MM.1S (cell line): Measurements from ENCODE around the gene TP73.

Experiments
- DNase-seq: peaks from one replicate; pipeline ENCODE4 v3.0.0-alpha.2; 2015
- H2AFZ ChIP-seq: fragments of 300-600 bp; sonication (generic); 2 replicates; pipeline ENCODE4 v1.6.0; 2016; ENCODE audit warnings: antibody characterized with exemption, low read length
- H3F3A ChIP-seq: fragments of 300-600 bp; sonication (generic); 2 replicates; pipeline ENCODE4 v1.6.1; 2016; ENCODE audit warnings: mild to moderate bottlenecking, antibody characterized with exemption, low read length, moderate library complexity, mixed read lengths; ENCODE audit not compliant: insufficient read depth
- H3K27ac ChIP-seq: fragments of 300-600 bp; sonication (generic); 2 replicates; pipeline ENCODE4 v1.5.1; 2016; ENCODE audit warnings: mild to moderate bottlenecking, low read length
- H3K27me3 ChIP-seq: fragments of 300-600 bp; sonication (generic); replicated peaks from 2 replicates; pipeline ENCODE4 v1.6.0; 2016; ENCODE audit warnings: low read length; ENCODE audit not compliant: insufficient read depth
- H3K36me3 ChIP-seq: fragments of 300-600 bp; sonication (generic); replicated peaks from 2 replicates; pipeline ENCODE4 v1.6.1; 2016; ENCODE audit warnings: mild to moderate bottlenecking, low read length, mixed read lengths; ENCODE audit not compliant: insufficient read depth
- H3K4me1 ChIP-seq: fragments of 300-600 bp; sonication (generic); 2 replicates; pipeline ENCODE4 v1.6.1; 2016; ENCODE audit warnings: low read length, mixed read lengths
- H3K4me2 ChIP-seq: fragments of 300-600 bp; sonication (generic); 2 replicates; pipeline ENCODE4 v1.6.0; 2016; ENCODE audit warnings: low read depth, low read length
- H3K4me3 ChIP-seq: fragments of 300-600 bp; sonication (generic); 2 replicates; pipeline ENCODE4 v1.5.1; 2016; ENCODE audit warnings: low read length, mixed read lengths
- H3K79me2 ChIP-seq: fragments of 300-600 bp; sonication (generic); 2 replicates; pipeline ENCODE4 v1.6.1; 2016; ENCODE audit warnings: mixed run types, low read length, mixed read lengths
- H3K9ac ChIP-seq: fragments of 300-600 bp; sonication (generic); 2 replicates; pipeline ENCODE4 v1.6.1; 2016; ENCODE audit warnings: low read length, mixed read lengths
- H3K9me2 ChIP-seq: fragments of 300-600 bp; sonication (generic); replicated peaks from 2 replicates; pipeline ENCODE4 v1.6.1; 2016; ENCODE audit warnings: mild to moderate bottlenecking, low read length, mixed read lengths; ENCODE audit not compliant: insufficient read depth
- H3K9me3 ChIP-seq: fragments of 300-600 bp; sonication (generic); replicated peaks from 2 replicates; pipeline ENCODE4 v1.6.1; 2016; ENCODE audit warnings: mild to moderate bottlenecking, low read length, mixed read lengths; ENCODE audit not compliant: insufficient read depth
- H4K20me1 ChIP-seq: fragments of 300-600 bp; sonication (generic); 2 replicates; pipeline ENCODE4 v1.6.1; 2016; ENCODE audit warnings: mild to moderate bottlenecking, low read length, moderate library complexity, mixed read lengths; ENCODE audit not compliant: insufficient read depth
- EZH2 ChIP-seq: fragments of 300-600 bp; sonication (generic); optimal IDR thresholded peaks from 2 replicates; pipeline ENCODE3; 2017; ENCODE audit warnings: low read depth, mild to moderate bottlenecking, antibody characterized with exemption, low read length, mixed read lengths
- EZH2phosphoT487 ChIP-seq: fragments of 300-600 bp; sonication (generic); IDR thresholded peaks from 2 replicates; pipeline ENCODE4 v1.6.1; 2018; ENCODE audit warnings: antibody characterized with exemption, low read length
- TF ChIP-seq, protein P1 (sequence below): fragments of 300-600 bp; sonication (generic); IDR thresholded peaks from 2 replicates; pipeline ENCODE4 v1.5.1; 2016; ENCODE audit warnings: antibody characterized with exemption, low read length, mixed read lengths

TP73 gene

GRCh38 chr1:3630161-3630611 is 22.1 kb upstream of the TP73 start:
- DNase-seq: peak; percentile 63
- Histone ChIP-seq H4K20me1 (no peaks in the 10 kb centered on the region), H3K27ac (peak overlapping the region; percentile 62), H3K27me3 (no peaks in the 10 kb centered on the region), H3K9me3 (no peaks in the 10 kb centered on the region), H3K9ac (no peak overlapping the region), H3F3A (peaks cover 17% of the 10 kb centered on the region), H3K4me3 (peak overlapping the region; percentile 11; the same call in 1 of the 2 replicates), H2AFZ (no peak overlapping the region), H3K4me1 (peaks cover 34% of the 10 kb centered on the region), H3K79me2 (peaks cover 6% of the 10 kb centered on the region), H3K4me2 (peak overlapping the region; percentile 42), H3K9me2 (no peaks in the 10 kb centered on the region), H3K36me3 (0 out of 2 replicates have a peak, but pooled peaks cover 3% of the 10 kb centered on the region)
- TF ChIP-seq EZH2phosphoT487: no peak
- TF ChIP-seq, protein P1, sequence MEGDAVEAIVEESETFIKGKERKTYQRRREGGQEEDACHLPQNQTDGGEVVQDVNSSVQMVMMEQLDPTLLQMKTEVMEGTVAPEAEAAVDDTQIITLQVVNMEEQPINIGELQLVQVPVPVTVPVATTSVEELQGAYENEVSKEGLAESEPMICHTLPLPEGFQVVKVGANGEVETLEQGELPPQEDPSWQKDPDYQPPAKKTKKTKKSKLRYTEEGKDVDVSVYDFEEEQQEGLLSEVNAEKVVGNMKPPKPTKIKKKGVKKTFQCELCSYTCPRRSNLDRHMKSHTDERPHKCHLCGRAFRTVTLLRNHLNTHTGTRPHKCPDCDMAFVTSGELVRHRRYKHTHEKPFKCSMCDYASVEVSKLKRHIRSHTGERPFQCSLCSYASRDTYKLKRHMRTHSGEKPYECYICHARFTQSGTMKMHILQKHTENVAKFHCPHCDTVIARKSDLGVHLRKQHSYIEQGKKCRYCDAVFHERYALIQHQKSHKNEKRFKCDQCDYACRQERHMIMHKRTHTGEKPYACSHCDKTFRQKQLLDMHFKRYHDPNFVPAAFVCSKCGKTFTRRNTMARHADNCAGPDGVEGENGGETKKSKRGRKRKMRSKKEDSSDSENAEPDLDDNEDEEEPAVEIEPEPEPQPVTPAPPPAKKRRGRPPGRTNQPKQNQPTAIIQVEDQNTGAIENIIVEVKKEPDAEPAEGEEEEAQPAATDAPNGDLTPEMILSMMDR: peak; percentile 25

- TF ChIP-seq EZH2 (no peak), EZH2phosphoT487 (no peak)
- TF ChIP-seq, protein P1: no peak
- H3K4me1 ChIP-seq: peaks cover 29% of the 10 kb centered on the region
- DNase-seq: no peak
- peaks cover 17% of the 10 kb centered on the region for H3F3A ChIP-seq
- H3K27ac ChIP-seq: peak overlapping the region; percentile 62; the same call in 1 of the 2 replicates
- no peaks in the 10 kb centered on the region for H3K9me3 ChIP-seq
- no peaks in the 10 kb centered on the region for H3K79me2 ChIP-seq
- no peaks in the 10 kb centered on the region for H4K20me1 ChIP-seq
- no peaks in the 10 kb centered on the region for H3K27me3 ChIP-seq
- H3K9ac ChIP-seq: no peak overlapping the region
- peak overlapping the region; percentile 42; the same call in 1 of the 2 replicates for H3K4me2 ChIP-seq
- no peaks in the 10 kb centered on the region for H3K9me2 ChIP-seq
- no peak overlapping the region for H2AFZ ChIP-seq
- H3K36me3 ChIP-seq: 0 out of 2 replicates have a peak, but pooled peaks cover 3% of the 10 kb centered on the region
- H3K4me3 ChIP-seq: no peak overlapping the region
Observed at GRCh38 chr1:3630914-3631313, 21.4 kb upstream of the TP73 start.

DNA sequence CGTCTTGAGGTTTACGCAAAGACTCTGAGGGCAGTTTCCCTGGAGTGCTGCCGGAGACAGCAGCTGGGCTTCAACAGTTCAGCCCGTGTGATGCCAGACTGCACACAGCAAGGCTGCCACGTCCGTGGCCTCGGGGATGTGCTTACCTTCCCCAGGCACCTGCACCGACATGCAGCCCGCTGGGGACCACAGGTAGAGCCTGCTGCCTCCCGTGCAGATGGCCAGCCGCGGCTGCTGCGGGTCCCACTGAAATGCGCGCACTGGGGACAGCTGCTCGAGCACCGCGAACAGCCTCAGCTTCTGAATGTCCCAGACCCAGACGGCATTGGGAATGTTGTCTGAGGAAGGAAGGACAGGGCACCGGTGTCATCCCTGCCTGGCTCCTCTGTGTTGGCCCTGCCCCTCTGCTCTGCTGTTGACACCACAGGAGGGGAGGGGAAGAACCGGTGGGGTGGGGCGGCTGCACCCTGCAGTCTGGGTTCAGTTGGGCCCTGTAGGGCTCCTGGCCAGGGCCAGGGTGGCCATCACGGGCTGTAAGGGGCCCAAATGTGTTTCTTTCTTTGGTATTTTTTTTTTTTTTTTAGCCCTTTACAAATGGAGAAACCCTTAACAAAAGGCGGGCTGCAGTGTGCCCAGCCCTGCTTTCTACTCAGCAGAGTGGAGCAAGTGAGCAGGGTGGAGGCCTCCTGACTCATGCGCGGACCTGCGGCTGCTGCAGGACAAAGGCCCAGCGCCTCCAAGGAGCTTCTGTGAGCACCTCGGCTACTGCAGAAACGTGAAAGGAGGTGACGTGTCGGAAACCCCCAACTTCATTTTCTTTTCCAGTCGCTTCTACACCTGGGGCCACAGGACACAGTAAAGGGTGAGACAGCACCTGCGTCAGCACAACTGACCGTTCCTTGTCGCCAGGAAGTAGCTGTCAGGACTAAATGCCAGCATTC is 20.7 kb upstream of the TP73 start:
- no peak for DNase-seq
- no peak overlapping the region for H3K4me3 ChIP-seq
- no peaks in the 10 kb centered on the region for H3K79me2 ChIP-seq
- no peaks in the 10 kb centered on the region for H3K9me2 ChIP-seq
- no peak overlapping the region; the same call in 1 of the 2 replicates for H3K27ac ChIP-seq
- 0 out of 2 replicates have a peak, but pooled peaks cover 3% of the 10 kb centered on the region for H3K36me3 ChIP-seq
- no peaks in the 10 kb centered on the region for H4K20me1 ChIP-seq
- no peaks in the 10 kb centered on the region for H3K9me3 ChIP-seq
- H3F3A ChIP-seq: peaks cover 17% of the 10 kb centered on the region
- H2AFZ ChIP-seq: no peak overlapping the region
- H3K4me2 ChIP-seq: no peak overlapping the region
- H3K27me3 ChIP-seq: no peaks in the 10 kb centered on the region
- no peak overlapping the region for H3K9ac ChIP-seq
- H3K4me1 ChIP-seq: peaks cover 26% of the 10 kb centered on the region
- no peak for TF ChIP-seq EZH2
- no peak for TF ChIP-seq EZH2phosphoT487
- TF ChIP-seq, protein P1: no peak
